GM12892 (cell line): ENCODE results near the gene GSC2.

Experiments
- POLR2A ChIP-seq: IDR thresholded peaks from 2 replicates; pipeline ENCODE4 v1.6.1; 2011; ENCODE audit warnings: low read depth, low read length, control low read depth
- POLR2AphosphoS5 ChIP-seq: IDR thresholded peaks from 2 replicates; pipeline ENCODE4 v1.6.1; 2011; ENCODE audit warnings: low read depth, low read length, control low read depth
- TAF1 ChIP-seq: IDR thresholded peaks from 2 replicates; pipeline ENCODE4 v1.6.1; 2011; ENCODE audit warnings: low read depth, mild to moderate bottlenecking, control low read depth, low read length, borderline replicate concordance

DNA sequence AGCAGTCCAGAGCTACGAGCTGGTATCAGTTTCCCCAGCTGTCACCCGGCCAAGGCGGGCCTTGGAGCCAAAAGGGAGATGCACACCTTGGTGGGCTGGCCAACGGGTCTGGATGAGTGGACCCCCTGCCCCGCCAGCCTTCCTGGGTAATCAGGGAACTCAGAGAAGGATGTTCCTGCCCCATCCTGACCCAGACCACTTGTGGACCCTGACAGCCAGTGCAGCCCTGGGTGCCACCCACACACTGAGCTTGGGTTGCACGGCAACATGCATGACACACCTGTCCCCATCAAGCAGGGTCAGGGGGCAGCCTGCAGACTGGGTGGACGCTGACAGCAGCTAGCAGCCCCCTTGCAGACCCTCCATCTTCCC, 19.8 kb upstream of the GSC2 start:
- no peak for TF ChIP-seq POLR2AphosphoS5
- no peak for TF ChIP-seq TAF1
- TF ChIP-seq POLR2A, result no peak
